LNCaP clone FGC (cell line): ENCODE results near the gene ZCCHC7.
"Not testable (repeated sequence)": the region's sequence is repeated elsewhere in the genome, so short reads cannot be mapped to it uniquely, and the experiment has no call there.

Experiments used
- DNase-seq: peaks from one replicate; pipeline ENCODE4 v3.0.0-alpha.2; 2011; ENCODE audit warnings: low read depth
- H3K4me3 ChIP-seq: 2 replicates; pipeline ENCODE4 v1.5.1; 2011; ENCODE audit warnings: mild to moderate bottlenecking, low read depth, low read length, control low read depth
- CTCF ChIP-seq: IDR thresholded peaks from 2 replicates; pipeline ENCODE4 v1.5.1; 2012; ENCODE audit warnings: mild to moderate bottlenecking; ENCODE audit not compliant: control insufficient read depth, insufficient read depth; ENCODE audit errors: extremely low read depth

Gene ZCCHC7

GRCh38 chr9:37157726-37158377 lies 37.5 kb downstream of the ZCCHC7 start:
- H3K4me3 ChIP-seq, result no peak overlapping the region
- DNase-seq, result no peak
- no peak for TF ChIP-seq CTCF

- H3K4me3 ChIP-seq, result no peak overlapping the region
- no peak for DNase-seq
- no peak for TF ChIP-seq CTCF
Measured at GRCh38 chr9:37163299-37163698, 42.9 kb downstream of the ZCCHC7 start.

GRCh38 chr9:37164335-37164734 lies 44.0 kb downstream of the ZCCHC7 start:
- not testable (repeated sequence) for H3K4me3 ChIP-seq, DNase-seq

GRCh38 chr9:37165644-37166043 lies 45.3 kb downstream of the ZCCHC7 start:
- no peak for TF ChIP-seq CTCF
- no peak overlapping the region for H3K4me3 ChIP-seq
- no peak for DNase-seq

- no peak for TF ChIP-seq CTCF
- no peak overlapping the region for H3K4me3 ChIP-seq
Measured at GRCh38 chr9:37167456-37168047, 47.2 kb downstream of the ZCCHC7 start.

GRCh38 chr9:37172557-37172956 lies 52.2 kb downstream of the ZCCHC7 start:
- DNase-seq, result no peak
- no peak for TF ChIP-seq CTCF
- no peak overlapping the region for H3K4me3 ChIP-seq

More at GRCh38 chr9:37167456-37168047, 47.2 kb downstream of the ZCCHC7 start:
- DNase-seq, result no peak

- TF ChIP-seq CTCF, result no peak
- DNase-seq, result no peak
- H3K4me3 ChIP-seq, result no peak overlapping the region
Measured at GRCh38 chr9:37174247-37174646, 53.9 kb downstream of the ZCCHC7 start.
